Fibroblast of lung (primary cell): ENCODE results near the gene UPF1.

Source experiments
- EZH2 ChIP-seq: IDR thresholded peaks from 2 replicates; pipeline ENCODE4 v1.5.1; 2012; ENCODE audit warnings: low read length, control low read depth, mild to moderate bottlenecking; ENCODE audit errors: missing control alignments
- TF ChIP-seq, protein P1 (sequence below), 2 donors: IDR thresholded peaks in 1 of 2; conservative IDR thresholded peaks in 1 of 2; 1 replicate in 1 of 2; 2 replicates in 1 of 2; pipeline ENCODE4 v1.5.1; 2011 to 2012; ENCODE audit warnings: low read length in 2 of 2, control low read depth in 1 of 2, inconsistent platforms in 1 of 2, low read depth in 1 of 2, mild to moderate bottlenecking in 1 of 2

GRCh38 chr19:18849838-18850400 is 18.2 kb downstream of the UPF1 start:
- TF ChIP-seq, protein P1, sequence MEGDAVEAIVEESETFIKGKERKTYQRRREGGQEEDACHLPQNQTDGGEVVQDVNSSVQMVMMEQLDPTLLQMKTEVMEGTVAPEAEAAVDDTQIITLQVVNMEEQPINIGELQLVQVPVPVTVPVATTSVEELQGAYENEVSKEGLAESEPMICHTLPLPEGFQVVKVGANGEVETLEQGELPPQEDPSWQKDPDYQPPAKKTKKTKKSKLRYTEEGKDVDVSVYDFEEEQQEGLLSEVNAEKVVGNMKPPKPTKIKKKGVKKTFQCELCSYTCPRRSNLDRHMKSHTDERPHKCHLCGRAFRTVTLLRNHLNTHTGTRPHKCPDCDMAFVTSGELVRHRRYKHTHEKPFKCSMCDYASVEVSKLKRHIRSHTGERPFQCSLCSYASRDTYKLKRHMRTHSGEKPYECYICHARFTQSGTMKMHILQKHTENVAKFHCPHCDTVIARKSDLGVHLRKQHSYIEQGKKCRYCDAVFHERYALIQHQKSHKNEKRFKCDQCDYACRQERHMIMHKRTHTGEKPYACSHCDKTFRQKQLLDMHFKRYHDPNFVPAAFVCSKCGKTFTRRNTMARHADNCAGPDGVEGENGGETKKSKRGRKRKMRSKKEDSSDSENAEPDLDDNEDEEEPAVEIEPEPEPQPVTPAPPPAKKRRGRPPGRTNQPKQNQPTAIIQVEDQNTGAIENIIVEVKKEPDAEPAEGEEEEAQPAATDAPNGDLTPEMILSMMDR (conservative IDR thresholded peaks at IDR 0.05 in 1 of 2, IDR thresholded peaks at IDR 0.05 in 1 of 2; ENCODE audit: low read depth in 1 of 2, low read length in 2 of 2) = no peak
- TF ChIP-seq EZH2 = no peak
